ENCODE data around the gene TNNI3.

DNA sequence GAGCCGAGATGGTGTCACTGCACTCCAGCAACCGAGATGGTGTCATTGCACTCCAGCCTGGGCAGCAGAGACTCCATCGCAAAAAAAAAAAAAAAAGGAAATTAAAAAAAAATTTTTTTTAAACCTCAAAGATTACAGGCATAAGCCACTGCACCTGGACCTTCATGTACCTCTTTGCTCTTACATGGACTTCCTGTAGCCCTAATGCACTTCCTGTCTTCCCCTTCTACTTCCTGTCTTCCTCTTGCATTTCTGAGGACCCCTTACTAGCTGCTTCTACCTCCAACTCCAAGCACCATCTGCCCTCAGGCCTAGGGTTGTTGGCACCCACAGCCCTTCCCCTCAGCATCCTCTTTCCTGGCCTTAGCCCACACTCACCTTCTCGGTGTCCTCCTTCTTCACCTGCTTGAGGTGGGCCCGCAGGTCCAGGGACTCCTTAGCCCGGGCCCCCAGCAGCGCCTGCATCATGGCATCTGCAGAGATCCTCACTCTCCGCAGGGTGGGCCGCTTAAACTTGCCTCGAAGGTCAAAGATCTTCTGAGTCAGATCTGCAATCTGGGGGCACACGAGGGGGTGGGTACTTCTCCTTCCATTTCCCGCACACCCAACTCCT lies 3.8 kb downstream of the TNNI3 start:
- no peak for TF ChIP-seq POLR2A (IDR thresholded peaks at IDR 0.05; ENCODE audit: low read depth, low read length)
- no peak for TF ChIP-seq POLR2AphosphoS5 (IDR thresholded peaks at IDR 0.05; ENCODE audit: low read depth, low read length)

Measured in GM12892 (cell line).